Coronary artery (tissue), 2 donors: Measurements from ENCODE around the gene RHAG.

ENCODE experiments used
- DNase-seq: peaks from one replicate; pipeline ENCODE4 v3.0.0-alpha.2; 2017; ENCODE audit warnings: low spot score
- H3K27ac ChIP-seq, 2 donors: fragments of 200-600 bp; sonication (generic); one replicate each; pipeline ENCODE4 v1.5.1; 2016 to 2019
- H3K4me3 ChIP-seq: fragments of 200-600 bp; sonication (generic); 2 replicates; pipeline ENCODE4 v1.5.1; 2016; ENCODE audit warnings: mild to moderate bottlenecking, moderate library complexity
- TF ChIP-seq, protein P1 (sequence below): fragments of 200-600 bp; sonication (generic); IDR thresholded peaks from one replicate; pipeline ENCODE4 v1.5.1; 2019; ENCODE audit warnings: antibody characterized with exemption

RHAG gene

DNA sequence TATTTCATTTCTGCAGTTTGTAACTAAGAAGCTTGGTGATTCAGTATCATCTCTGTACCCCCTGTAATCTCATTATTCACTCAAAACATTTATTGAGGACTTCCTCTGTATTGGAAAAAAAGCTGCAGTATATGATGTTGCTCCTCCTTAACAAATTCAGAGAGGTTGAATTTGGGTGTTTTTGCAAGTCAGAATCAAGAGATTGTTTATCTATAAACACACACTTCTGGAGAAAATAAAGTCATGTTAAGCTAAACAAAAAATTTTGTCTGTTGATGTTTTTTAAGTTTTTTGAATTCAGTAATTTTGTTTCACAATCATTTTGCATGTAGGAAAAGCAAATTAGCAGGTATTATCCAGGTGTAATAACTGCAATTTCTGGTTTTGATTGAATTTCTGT is 11.4 kb upstream of the RHAG start:
- no peak for DNase-seq
- no peak overlapping the region for H3K4me3 ChIP-seq
- H3K27ac ChIP-seq, result no peak overlapping the region
- TF ChIP-seq, protein P1, sequence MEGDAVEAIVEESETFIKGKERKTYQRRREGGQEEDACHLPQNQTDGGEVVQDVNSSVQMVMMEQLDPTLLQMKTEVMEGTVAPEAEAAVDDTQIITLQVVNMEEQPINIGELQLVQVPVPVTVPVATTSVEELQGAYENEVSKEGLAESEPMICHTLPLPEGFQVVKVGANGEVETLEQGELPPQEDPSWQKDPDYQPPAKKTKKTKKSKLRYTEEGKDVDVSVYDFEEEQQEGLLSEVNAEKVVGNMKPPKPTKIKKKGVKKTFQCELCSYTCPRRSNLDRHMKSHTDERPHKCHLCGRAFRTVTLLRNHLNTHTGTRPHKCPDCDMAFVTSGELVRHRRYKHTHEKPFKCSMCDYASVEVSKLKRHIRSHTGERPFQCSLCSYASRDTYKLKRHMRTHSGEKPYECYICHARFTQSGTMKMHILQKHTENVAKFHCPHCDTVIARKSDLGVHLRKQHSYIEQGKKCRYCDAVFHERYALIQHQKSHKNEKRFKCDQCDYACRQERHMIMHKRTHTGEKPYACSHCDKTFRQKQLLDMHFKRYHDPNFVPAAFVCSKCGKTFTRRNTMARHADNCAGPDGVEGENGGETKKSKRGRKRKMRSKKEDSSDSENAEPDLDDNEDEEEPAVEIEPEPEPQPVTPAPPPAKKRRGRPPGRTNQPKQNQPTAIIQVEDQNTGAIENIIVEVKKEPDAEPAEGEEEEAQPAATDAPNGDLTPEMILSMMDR, result no peak

DNA sequence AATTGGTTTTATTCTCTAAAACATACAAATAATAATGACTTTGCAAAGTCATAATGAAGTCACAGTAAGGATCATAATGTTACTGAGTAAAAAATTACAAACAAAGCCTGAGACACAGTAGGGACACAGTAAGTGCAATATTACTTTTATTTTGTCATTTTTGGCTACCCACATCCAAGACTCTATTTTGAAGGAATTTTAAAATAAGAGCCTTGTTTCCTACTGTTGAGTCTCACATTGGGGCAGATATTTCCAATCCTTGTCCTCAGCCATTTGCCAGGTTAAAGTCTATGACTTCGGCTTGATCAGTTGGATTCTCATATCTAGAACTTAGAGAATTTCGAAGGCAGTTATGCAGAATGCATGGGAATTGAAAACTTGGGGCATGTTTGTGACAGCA is 10.8 kb upstream of the RHAG start:
- Histone ChIP-seq H3K27ac (no peak overlapping the region), H3K4me3 (no peak overlapping the region)
- TF ChIP-seq, protein P1, result no peak
- no peak for DNase-seq

DNA sequence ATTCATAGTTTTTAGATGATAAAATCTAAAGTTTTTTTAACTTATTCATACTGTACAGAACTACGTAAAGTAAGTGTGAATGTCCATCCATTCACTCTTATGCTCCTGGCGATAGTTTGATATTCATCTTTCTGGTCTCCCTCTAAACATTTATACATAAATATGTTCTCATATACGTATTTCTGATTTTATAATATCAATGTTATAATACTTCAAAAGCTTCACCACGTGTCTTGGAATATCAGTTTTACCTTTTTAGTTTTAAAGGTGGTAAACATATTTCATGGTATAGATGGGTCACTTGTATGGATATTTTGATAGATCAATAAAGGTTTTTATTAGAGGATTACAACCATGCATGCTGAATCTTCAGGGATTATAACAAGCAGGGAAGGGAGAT is 10.3 kb upstream of the RHAG start:
- TF ChIP-seq, protein P1, result no peak
- H3K27ac ChIP-seq, result no peak overlapping the region
- no peak for DNase-seq
- H3K4me3 ChIP-seq, result no peak overlapping the region

DNA sequence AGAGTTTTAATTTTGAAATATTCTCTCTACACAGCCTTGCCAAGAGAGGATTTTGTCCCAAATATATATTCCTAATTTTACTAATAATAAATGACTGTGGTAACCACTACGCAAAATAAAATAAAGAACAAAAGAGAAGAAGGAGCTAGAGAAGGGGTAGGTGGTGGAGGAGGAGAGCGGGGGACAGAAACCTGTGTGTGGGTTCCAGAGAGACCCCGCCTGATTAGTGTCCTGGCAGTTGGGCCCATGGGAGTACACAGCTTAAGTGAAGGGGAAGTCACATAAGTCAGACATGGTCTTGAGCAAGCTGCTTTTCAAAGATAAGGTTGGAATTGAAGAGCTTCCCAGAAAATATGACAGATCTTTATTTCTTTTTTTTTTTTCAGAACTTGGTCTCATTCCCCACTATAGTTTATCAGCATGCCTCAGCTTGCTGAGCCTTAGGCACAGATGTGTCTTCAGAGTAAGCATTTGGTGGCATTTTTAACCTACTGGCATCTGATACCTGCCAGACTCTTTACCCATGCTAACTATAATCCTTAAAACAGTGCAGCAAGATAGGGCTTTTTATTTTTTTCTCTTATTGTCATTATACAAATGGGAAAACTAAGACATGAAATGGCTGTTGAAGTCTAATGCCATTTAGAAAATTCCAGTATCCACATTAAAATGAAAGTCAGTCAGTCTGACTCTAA is 9.6 kb upstream of the RHAG start:
- no peak overlapping the region for H3K4me3 ChIP-seq
- TF ChIP-seq, protein P1, result no peak
- no peak for DNase-seq
- H3K27ac ChIP-seq, result no peak overlapping the region

DNA sequence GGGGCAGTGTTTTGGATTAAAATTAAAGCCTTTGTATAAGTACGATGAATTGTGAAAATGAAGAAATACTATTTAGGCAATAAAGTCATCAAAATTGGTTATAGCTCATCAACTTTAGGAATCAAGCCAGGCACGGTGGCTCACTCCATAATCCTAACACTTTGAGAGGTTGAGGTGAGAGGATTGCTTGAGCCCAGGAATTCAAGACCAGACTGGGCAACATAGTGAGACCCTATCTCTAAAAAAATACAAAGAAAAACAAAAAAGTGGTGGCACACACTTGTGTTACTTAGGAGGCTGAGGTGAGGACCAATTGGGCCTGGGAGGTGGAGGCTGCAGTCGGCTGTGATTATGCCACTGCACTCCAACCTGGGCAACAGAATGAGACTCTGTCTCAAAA is 8.5 kb upstream of the RHAG start:
- Histone ChIP-seq H3K27ac (no peak overlapping the region), H3K4me3 (no peak overlapping the region)
- TF ChIP-seq, protein P1, result no peak
- no peak for DNase-seq

DNA sequence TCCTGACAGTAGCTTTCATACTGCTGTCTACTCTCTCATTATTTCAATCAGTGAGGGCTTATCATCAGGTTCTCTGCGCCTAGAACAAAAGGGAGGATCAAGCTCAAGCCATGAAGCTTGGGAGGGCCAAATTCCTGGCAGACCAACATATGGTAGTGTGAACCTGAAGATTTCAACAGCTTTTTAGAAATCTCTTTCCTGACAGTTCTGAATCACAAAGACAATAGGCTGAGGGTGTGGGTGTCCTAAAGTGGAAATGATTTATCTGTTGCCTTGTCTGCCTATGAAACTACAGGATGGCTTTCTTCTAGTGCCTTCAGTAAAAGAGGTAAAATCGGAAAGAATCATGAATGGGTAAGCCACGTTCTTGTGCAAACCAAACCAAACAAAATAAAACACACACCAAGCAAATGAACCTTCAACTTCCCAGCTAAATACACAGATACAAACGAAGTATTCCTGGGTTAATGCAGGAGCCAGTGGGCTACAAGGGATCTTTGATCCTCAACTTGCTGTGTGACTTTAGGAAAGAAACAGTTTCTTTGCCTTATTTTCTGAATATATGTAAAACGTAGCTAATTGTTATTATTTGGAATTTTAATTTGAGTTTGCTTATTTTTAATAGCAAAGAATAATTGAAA is 2.7 kb upstream of the RHAG start:
- H3K4me3 ChIP-seq, result no peak overlapping the region
- H3K27ac ChIP-seq, result no peak overlapping the region
- TF ChIP-seq, protein P1, result no peak
- no peak for DNase-seq

DNA sequence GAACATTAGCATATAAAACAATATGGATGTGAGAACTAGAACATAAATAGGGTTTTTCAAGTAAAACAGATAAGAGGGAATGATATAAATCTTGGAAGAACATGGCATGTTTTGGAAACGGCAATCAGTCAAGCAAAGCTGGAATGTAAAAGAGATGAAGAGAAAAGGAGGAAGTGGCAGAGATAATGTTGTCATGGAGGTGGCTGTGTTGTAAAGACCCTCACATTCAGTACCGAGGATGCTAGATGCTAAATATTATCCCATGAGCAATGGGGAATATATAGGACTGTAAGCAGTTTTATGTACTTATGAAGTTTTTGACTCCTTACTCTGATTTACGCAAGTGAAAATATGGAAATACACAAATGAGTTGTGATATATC is 702 bp upstream of the RHAG start:
- no peak for DNase-seq
- TF ChIP-seq, protein P1, result no peak
- Histone ChIP-seq H3K4me3 (no peak overlapping the region), H3K27ac (no peak overlapping the region)
